Activated T-helper 17 cell treated with anti-CD3 and anti-CD28 coated beads, Interleukin-2, amount 50 U/mL, for 72 hours (primary cell): ENCODE measurements around the gene CTNND2. TPM values are rescaled to one million over a fixed set of nuclear protein-coding genes. Genes with fewer than 3 reads are reported as not detected.

Source experiments
- ATAC-seq: fragments of 150-1000 bp; cut with Tn5 transposase; replicated peaks from 2 replicates; pipeline ENCODE4 v1.10.0; 2021; ENCODE audit warnings: mild to moderate bottlenecking, moderate library complexity
- H3K27ac Mint-ChIP-seq: one replicate; pipeline ENCODE4 v1.8.0; 2022; ENCODE audit warnings: mixed read lengths
- H3K27me3 Mint-ChIP-seq: one replicate; pipeline ENCODE4 v1.8.0; 2022; ENCODE audit warnings: mixed read lengths
- H3K36me3 Mint-ChIP-seq: one replicate; pipeline ENCODE4 v1.8.0; 2022; ENCODE audit warnings: low read depth, mild to moderate bottlenecking, mixed read lengths
- H3K4me1 Mint-ChIP-seq: one replicate; pipeline ENCODE4 v1.8.0; 2022; ENCODE audit warnings: mixed read lengths
- H3K4me3 Mint-ChIP-seq: one replicate; pipeline ENCODE4 v1.8.0; 2022; ENCODE audit warnings: mild to moderate bottlenecking, mixed read lengths
- H3K9me3 Mint-ChIP-seq: one replicate; pipeline ENCODE4 v1.8.0; 2022; ENCODE audit warnings: mixed read lengths
- total RNA-seq, 2 donors: library from RNA; stranded (reverse); gene quantifications; one replicate each; pipeline ENCODE4 v1.2.3, GENCODE V29; 2022

The CTNND2 gene
- total RNA-seq, 2 donors from 2014 or later: 0.21 to 0.39 TPM

DNA sequence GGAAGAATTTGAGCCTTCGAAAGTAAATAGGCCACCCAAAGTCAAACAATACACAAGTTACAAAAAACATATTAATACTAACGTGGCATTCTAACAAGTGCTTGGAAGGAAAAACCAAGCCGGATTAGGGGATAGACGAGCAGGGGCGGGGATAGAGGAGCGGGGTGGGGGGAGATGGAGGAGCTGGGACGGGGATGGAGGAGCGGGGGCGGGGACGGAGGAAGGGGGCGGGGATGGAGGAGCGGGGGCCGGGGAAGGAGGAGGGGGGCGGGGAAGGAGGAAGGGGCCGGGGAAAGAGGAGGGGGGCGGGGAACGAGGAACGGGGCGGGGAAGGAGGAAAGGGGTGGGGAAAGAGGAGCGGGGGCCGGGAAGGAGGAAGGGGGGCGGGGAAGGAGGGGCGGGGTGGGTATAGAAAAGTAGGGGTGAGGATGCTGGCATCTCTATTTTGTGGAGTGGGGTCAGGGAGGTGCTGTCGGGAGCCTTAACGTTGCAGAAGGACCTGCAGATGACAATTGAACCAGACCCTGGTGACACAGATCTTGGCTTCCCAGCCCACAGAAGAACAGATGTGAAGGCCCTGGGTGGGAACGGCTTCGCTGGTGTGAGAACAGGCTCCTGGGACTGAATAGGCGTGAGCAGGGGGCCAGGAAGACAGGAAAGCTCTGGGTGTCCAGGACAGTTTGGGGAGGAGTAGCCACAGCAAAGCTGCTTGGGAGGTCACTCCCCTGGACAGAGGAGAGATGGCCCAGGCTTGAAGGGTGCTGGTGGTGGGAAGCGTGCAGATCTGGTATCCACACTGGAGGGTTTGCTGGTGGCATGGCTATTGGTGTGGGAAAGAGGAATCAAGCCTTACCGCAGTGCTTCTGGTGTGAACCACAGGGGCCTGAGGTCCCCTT is 909.9 kb downstream of the CTNND2 start:
- Mint-ChIP-seq H3K27ac (no peak overlapping the region), H3K36me3 (no peaks in the 10 kb centered on the region), H3K27me3 (peaks cover 16% of the 10 kb centered on the region), H3K4me1 (no peaks in the 10 kb centered on the region), H3K9me3 (no peaks in the 10 kb centered on the region), H3K4me3 (no peak overlapping the region)
- no peak for ATAC-seq

DNA sequence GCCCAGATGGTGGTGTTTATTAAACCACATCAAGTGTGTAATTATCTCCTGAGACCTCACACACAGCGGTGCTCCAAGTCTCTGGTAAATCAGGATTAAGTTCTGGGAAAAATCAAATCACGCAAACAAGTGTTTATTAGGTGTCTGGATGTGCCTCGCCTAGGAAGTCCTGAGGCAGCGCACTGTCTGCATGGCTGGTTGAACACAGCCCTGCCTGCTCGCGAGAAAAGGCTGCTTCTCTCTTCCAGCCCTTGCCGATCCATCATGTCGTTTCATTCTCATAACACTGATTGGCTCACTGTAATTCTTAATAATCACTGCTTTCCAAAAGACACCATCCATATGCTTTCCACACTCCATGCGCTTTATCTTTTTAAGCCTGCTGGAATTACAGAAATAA is 913.6 kb downstream of the CTNND2 start:
- Mint-ChIP-seq H3K36me3 (no peaks in the 10 kb centered on the region), H3K9me3 (no peaks in the 10 kb centered on the region), H3K4me1 (peaks cover 8% of the 10 kb centered on the region), H3K4me3 (no peak overlapping the region), H3K27me3 (peaks cover 23% of the 10 kb centered on the region), H3K27ac (no peak overlapping the region)
- ATAC-seq: no peak

DNA sequence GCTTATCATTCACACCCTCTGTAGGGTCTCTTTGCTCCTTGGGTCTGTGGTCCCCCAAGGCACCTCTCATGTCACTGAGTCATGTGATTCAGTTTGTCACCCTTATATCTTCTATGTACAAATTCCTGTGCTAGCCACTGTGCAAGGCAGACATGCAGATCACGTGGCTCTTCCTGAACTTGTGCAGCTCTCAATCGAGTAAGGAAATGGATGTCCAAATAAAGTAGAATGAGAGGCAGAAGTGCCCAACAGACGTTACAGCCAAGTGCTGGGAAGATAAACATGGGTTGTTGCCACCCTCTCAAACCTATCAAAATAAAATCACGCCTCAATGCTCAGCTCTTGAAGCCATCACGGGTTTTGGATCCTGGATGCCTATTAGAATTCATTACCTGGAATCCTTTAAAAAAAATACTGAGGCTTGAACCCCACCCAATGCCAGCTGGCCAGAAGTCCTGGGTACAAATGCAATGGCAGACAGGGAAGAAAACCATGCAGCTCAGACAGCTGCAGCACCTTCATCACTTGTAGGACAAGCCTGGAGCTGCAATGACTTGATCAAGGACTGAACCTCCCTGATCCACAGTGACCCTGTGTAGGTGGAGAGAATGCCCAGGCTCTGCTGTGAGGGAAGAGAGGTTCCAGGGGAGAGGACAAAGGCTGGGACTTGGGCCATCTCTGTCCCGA is 914.5 kb downstream of the CTNND2 start:
- Mint-ChIP-seq H3K27me3 (peaks cover 15% of the 10 kb centered on the region), H3K9me3 (no peaks in the 10 kb centered on the region), H3K36me3 (no peaks in the 10 kb centered on the region), H3K4me1 (peaks cover 8% of the 10 kb centered on the region), H3K4me3 (no peak overlapping the region), H3K27ac (no peak overlapping the region)
- no peak for ATAC-seq

DNA sequence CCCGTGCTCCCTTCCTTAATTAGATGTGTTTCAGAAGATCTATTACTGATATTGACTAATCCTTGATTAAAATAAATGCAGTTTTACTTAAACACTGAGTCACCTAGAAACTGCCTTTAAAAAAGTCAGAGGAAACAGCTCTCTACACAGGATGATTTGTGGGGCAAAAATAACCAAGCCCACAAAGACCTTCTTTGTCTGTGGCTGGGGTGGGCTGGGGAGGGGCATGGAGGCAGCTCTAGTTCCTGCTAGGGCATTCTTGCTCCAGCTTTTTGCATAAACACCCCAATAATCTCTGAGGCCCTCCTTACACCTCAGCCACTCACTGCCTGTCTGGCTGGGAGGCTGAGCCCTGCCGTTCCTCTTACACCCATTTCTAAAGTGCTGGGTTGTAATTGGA is 915.6 kb downstream of the CTNND2 start:
- no peaks in the 10 kb centered on the region for H3K36me3 Mint-ChIP-seq

DNA sequence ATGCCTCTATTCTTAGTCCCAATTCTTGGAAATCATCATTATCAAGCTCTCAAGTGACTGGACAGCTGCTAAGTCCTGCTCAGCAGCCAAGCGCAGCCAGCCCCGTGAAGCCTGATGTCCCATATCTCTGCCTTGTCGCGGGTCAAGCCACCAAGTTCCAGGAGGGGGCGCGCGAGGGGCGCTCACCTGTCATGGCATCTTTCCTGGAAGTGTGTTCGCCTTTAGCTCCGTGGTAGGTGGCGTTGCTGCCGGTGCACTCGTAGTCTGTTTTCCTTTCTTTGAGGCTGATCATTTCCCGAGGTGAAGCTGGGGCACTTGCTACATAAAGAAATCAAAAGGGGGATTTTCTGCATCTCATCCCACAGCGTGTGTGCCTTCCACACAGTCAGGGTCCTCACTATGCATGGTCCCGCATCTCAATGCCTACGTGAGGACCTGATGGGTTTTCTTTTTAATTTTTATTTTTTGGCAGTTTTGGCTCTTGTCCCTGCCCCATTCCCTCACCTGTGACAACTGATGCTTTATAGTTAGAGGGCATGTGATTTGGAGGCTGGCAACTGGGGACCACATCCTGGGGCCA is 916.2 kb downstream of the CTNND2 start:
- no peaks in the 10 kb centered on the region for H3K36me3 Mint-ChIP-seq
- H3K27me3 Mint-ChIP-seq: peaks cover 14% of the 10 kb centered on the region
- no peaks in the 10 kb centered on the region for H3K9me3 Mint-ChIP-seq
- ATAC-seq: peak; percentile 81
- peak overlapping the region; percentile 41 for H3K4me3 Mint-ChIP-seq
- no peak overlapping the region for H3K27ac Mint-ChIP-seq
- peaks cover 8% of the 10 kb centered on the region for H3K4me1 Mint-ChIP-seq

More for the DNA sequence above, 915.6 kb downstream of the CTNND2 start:
- ATAC-seq: no peak
- Mint-ChIP-seq H3K27me3 (peaks cover 14% of the 10 kb centered on the region), H3K4me1 (peaks cover 8% of the 10 kb centered on the region), H3K4me3 (peak overlapping the region; percentile 41), H3K27ac (no peak overlapping the region), H3K9me3 (no peaks in the 10 kb centered on the region)

DNA sequence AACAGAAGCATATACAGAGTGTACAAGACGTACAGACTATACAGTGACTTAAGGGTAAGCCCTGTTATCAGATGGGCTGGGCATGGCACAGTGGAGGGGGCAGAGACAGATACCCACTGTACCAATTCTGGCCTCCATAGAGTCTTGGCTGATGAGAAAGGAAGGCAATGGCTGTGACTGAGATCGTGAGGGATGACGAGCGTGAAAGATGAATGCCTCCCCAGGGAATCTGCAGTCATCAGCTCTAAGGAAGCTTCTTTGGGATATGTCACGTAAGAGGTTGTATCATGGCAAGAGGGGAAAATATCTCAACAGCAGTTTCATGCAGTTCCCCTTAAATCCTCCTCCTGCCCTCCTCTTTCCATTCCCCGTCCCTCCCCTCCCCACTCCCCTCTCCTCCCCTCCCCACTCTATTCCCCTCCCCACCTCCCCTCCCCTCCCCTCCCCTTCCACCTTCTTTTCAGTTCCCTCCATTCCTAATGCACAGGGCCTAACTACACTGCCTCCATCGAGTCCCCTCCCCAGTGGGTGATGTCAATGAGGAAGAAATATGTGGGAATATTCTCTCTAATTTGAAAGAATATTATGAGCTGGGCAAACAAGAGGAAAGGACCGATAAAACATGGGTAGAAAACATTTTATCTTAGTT is 916.8 kb downstream of the CTNND2 start:
- Mint-ChIP-seq H3K4me3 (peak overlapping the region; percentile 41), H3K4me1 (peaks cover 8% of the 10 kb centered on the region), H3K27me3 (peaks cover 14% of the 10 kb centered on the region), H3K27ac (no peak overlapping the region), H3K9me3 (no peaks in the 10 kb centered on the region), H3K36me3 (no peaks in the 10 kb centered on the region)
- ATAC-seq: no peak

DNA sequence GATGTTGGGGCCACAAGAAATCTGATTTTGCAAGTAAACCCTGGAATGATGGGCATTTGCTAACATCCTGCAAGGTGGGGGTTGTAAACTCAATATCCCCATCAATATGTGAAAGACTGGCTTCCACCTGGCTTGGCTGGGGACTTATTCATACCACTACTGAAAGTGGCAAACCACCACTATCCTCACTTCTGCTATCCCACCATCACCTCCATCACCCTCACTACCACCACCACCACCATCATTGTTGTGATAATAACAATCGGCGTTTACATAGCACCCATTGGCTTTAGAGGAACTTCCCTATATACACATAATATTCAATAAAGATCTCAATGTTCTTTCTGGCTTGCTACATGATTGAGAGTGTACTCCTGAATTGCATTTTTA is 918.5 kb downstream of the CTNND2 start:
- Mint-ChIP-seq H3K36me3 (no peaks in the 10 kb centered on the region), H3K27ac (no peak overlapping the region), H3K4me3 (no peak overlapping the region), H3K4me1 (peaks cover 8% of the 10 kb centered on the region), H3K9me3 (no peaks in the 10 kb centered on the region), H3K27me3 (peaks cover 14% of the 10 kb centered on the region)
- ATAC-seq: no peak

DNA sequence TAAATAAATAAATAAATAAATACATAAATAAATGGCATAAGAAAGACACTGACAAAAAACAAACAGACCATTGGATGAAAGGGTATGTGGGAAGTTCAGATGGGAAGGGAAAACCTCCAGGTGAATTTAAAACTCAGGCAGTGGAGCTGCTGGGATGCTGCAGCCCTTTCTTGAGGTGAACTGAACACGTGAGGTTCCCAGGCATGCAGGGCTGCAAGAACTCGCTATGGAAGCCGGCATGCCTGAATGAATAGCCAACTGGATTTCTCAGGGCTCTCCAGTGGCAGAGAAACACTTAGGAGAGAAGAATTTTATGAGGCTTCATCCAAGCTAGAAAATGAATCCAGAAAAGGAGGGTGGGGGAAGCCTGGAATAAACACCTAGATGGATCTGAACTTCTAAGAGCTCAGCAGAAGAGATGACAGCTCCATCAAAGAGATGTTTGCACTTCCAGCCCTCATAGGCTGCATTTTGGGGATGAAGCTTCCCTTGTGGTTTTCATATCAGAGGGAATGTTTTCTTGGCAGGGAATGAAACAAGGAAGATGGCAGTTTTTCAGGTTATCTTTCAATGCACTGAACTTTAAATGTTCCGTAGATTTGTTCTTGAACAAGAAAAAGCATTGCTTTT is 919.0 kb downstream of the CTNND2 start:
- no peak for ATAC-seq
- Mint-ChIP-seq H3K4me3 (no peak overlapping the region), H3K36me3 (no peaks in the 10 kb centered on the region), H3K4me1 (peaks cover 8% of the 10 kb centered on the region), H3K9me3 (no peaks in the 10 kb centered on the region), H3K27me3 (peaks cover 14% of the 10 kb centered on the region), H3K27ac (no peak overlapping the region)

DNA sequence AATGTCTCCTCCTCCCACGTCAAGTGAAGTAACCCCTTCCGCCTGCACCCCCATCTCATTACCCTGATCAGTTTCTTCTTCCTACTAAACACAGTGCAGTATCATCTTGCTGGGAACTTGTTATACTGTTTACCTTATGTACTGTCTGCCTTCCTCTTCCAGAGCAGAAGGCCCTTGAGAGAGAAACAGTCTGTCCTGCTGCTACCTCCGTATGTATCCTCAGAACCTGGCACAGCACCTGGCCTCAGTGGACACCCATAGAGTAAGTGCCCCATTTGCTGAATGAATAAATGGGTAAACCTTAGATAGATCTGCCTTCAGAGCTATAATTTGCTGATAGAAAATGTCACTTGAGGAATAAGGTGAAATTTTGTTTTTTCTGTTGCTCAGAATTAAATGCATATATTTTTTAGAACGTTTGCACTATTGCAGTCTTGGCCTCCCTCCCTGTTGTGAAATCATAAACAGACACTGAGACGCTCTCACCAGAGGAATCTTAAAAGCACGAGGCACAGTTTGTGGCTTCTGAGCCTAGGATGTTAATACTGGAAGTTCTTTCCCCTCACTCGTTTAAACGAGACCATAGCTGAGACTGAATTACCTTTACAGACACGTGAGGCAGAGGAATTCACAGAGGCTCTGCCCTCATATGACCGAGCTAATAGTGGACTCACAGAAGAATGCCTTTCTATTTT is 920.1 kb downstream of the CTNND2 start:
- Mint-ChIP-seq H3K9me3 (no peaks in the 10 kb centered on the region), H3K36me3 (no peaks in the 10 kb centered on the region), H3K4me3 (no peak overlapping the region), H3K27ac (no peak overlapping the region), H3K27me3 (peaks cover 14% of the 10 kb centered on the region), H3K4me1 (peaks cover 8% of the 10 kb centered on the region)
- no peak for ATAC-seq

DNA sequence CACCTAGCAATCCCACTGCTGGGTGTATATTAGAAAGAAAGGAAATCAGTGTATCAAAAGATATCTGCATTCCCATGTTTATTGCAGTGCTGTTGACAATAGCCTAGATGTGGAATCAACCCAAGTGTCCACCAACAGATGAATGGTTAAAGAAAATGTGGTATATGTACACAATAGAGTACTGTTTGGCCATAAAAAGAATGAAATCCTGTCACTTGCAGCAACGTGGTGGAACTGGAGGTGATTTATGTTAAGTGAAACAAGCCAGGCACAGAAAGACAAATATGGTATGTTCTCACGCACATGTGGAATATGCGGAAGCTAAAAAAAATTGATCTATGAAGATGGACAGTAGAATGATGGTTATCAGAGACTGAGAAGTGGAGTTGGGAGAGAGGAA is 921.6 kb downstream of the CTNND2 start:
- H3K4me1 Mint-ChIP-seq: no peaks in the 10 kb centered on the region
- no peak overlapping the region for H3K27ac Mint-ChIP-seq
- H3K4me3 Mint-ChIP-seq: no peak overlapping the region
- H3K9me3 Mint-ChIP-seq: no peaks in the 10 kb centered on the region
- peaks cover 9% of the 10 kb centered on the region for H3K27me3 Mint-ChIP-seq
- H3K36me3 Mint-ChIP-seq: no peaks in the 10 kb centered on the region
- no peak for ATAC-seq

DNA sequence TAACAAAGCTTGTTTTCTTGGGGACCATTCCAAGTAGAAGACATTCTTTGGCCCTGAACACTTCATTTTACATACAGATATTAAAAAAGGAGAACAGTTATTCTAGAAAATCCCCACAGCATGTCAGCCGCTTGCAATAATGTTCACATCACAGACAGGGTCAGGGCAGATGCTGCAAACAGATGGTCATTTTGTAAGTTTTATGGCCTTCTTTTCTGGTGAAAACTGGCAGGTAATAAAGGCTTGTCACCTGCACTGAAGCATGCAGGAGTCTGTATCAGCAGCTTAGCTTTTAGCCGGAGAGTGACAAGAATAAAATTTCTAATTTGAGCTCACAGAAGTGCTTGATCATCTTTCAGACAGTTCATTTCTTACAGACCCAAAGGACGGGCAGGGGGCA is 922.3 kb downstream of the CTNND2 start:
- H3K9me3 Mint-ChIP-seq: no peaks in the 10 kb centered on the region
- no peak overlapping the region for H3K4me3 Mint-ChIP-seq
- ATAC-seq: no peak
- H3K4me1 Mint-ChIP-seq: no peaks in the 10 kb centered on the region
- H3K36me3 Mint-ChIP-seq: no peaks in the 10 kb centered on the region
- H3K27me3 Mint-ChIP-seq: peaks cover 5% of the 10 kb centered on the region
- H3K27ac Mint-ChIP-seq: no peak overlapping the region

DNA sequence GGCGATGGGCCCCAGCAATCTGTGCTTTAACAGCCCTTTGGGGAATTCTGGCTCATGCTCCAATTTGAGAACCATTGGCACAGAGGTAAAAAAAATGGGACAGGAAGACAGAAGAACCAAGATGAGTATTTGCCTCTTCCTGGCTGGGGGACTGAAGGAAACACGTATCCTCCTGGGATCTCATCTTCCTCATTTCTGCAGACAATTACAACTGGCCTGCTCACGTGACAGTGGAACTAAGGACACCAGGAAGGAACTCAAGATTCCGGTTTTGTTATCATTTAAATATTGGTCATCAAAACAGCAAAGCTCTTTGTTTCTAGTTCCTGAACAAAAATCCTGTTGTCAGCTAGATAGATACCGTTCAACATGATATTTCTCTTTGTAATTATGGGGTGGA is 927.2 kb downstream of the CTNND2 start:
- H3K27ac Mint-ChIP-seq: no peak overlapping the region
- no peaks in the 10 kb centered on the region for H3K4me1 Mint-ChIP-seq
- H3K27me3 Mint-ChIP-seq: no peaks in the 10 kb centered on the region
- no peaks in the 10 kb centered on the region for H3K36me3 Mint-ChIP-seq
- no peaks in the 10 kb centered on the region for H3K9me3 Mint-ChIP-seq
- no peak for ATAC-seq
- H3K4me3 Mint-ChIP-seq: no peak overlapping the region

DNA sequence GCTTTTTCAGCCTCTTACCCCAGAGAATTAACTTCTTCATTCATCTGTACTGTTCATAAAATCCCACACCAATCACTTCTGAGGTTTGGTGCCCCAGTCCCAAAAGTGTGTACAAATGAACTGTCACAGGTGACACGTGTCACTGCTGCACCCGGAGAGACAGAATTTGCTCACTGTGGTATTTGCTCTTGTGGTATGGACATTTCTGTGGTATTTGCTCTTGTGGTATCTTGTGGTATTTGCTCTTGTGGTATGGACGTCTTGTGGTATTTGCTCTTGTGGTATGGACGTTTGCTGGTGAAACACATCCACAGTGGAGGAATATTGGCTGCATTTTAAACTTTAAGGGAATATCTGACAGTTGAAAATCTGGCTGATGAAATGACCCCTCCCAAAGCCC is 928.3 kb downstream of the CTNND2 start:
- no peaks in the 10 kb centered on the region for H3K9me3 Mint-ChIP-seq
- ATAC-seq: no peak
- no peaks in the 10 kb centered on the region for H3K4me1 Mint-ChIP-seq
- no peak overlapping the region for H3K4me3 Mint-ChIP-seq
- H3K36me3 Mint-ChIP-seq: no peaks in the 10 kb centered on the region
- H3K27me3 Mint-ChIP-seq: no peaks in the 10 kb centered on the region
- no peak overlapping the region for H3K27ac Mint-ChIP-seq

DNA sequence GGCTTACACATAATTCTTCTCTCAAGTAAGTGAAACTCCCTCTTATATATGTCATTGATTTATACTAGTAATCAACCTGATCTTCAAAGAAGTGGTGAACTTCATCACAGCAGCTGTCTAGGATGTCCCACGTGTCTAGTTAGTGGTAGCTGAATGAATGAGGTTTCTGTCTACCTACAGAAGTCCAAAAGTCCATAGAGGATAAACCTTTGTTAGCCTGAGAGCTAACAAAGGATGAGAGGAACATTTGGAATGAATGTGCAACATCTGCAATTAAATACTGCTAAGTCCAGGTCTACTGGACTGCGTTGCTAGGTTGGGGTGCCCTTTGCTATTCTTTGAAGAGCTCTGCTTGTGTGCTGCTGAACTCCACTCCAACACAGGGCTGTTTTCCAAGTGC is 929.4 kb downstream of the CTNND2 start:
- Mint-ChIP-seq H3K36me3 (no peaks in the 10 kb centered on the region), H3K4me1 (no peaks in the 10 kb centered on the region), H3K9me3 (no peaks in the 10 kb centered on the region), H3K4me3 (no peak overlapping the region), H3K27ac (no peak overlapping the region), H3K27me3 (no peaks in the 10 kb centered on the region)
- ATAC-seq: no peak
